H1 (cell line): Measurements from ENCODE around the gene SLC17A1. TPM values are rescaled to one million over a fixed set of nuclear protein-coding genes. Genes with fewer than 3 reads are reported as not detected.

Experiments
- CTCF ChIA-PET: fragments of 300-600 bp; sonication (Branson Sonifier 250); formaldehyde crosslinking; loops from one replicate; lab custom pipeline; 2021; ENCODE audit not compliant: partially characterized antibody; lab: Charles Lee
- POLR2A ChIA-PET: fragments of 300-600 bp; sonication (Branson Sonifier 250); formaldehyde crosslinking; loops from one replicate; lab custom pipeline; 2021; ENCODE audit warnings: inconsistent platforms; ENCODE audit not compliant: partially characterized antibody; lab: Charles Lee
- DNase-seq, 2 experiments: peaks; one replicate each; pipeline versions ENCODE4 v3.0.0 to v3.0.0-alpha.2; 2010 to 2022; ENCODE audit warnings: low spot score in 2 of 2, low read depth in 1 of 2, mixed read lengths in 1 of 2
- FAIRE-seq: peaks from 2 replicates; lab custom pipeline; 2011; peaks lifted over from hg19 to GRCh38; lab: Jason Lieb, UNC
- H2AFZ ChIP-seq: 2 replicates; pipeline ENCODE4 v1.8.1; 2012; ENCODE audit warnings: low read length, inconsistent platforms
- H2AK5ac ChIP-seq: 2 replicates; pipeline ENCODE4 v1.6.1; 2013; ENCODE audit warnings: low read depth, low read length
- H2BK120ac ChIP-seq: replicated peaks from 2 replicates; pipeline ENCODE3; 2013; ENCODE audit warnings: low read depth, low read length, inconsistent platforms
- H2BK12ac ChIP-seq: 2 replicates; pipeline ENCODE4 v1.6.1; 2013; ENCODE audit warnings: low read depth, low read length
- H2BK15ac ChIP-seq: 2 replicates; pipeline ENCODE4 v1.6.1; 2013; ENCODE audit warnings: low read length
- H2BK20ac ChIP-seq: 2 replicates; pipeline ENCODE4 v1.6.1; 2013; ENCODE audit warnings: low read length
- H2BK5ac ChIP-seq: 2 replicates; pipeline ENCODE4 v1.6.1; 2013; ENCODE audit warnings: low read depth, low read length
- H3K14ac ChIP-seq: 2 replicates; pipeline ENCODE4 v1.6.1; 2013; ENCODE audit warnings: inconsistent platforms; ENCODE audit not compliant: insufficient read length
- H3K18ac ChIP-seq: 2 replicates; pipeline ENCODE4 v1.6.1; 2013; ENCODE audit warnings: low read length; ENCODE audit errors: extremely low read depth
- H3K23ac ChIP-seq: 2 replicates; pipeline ENCODE4 v1.6.1; 2013; ENCODE audit warnings: inconsistent platforms; ENCODE audit not compliant: insufficient read length
- H3K23me2 ChIP-seq: 2 replicates; pipeline ENCODE4 v1.6.1; 2013; ENCODE audit warnings: low read depth, low read length
- H3K27ac ChIP-seq: 2 replicates; pipeline ENCODE4 v1.6.1; 2011; ENCODE audit warnings: low read depth, low read length, inconsistent platforms
- H3K27me3 ChIP-seq, 4 experiments: replicated peaks in 1 of 4; 1 replicate in 1 of 4; 2 replicates in 3 of 4; pipeline versions ENCODE4 v1.6.1 to v1.8.1; 2011 to 2013; ENCODE audit warnings: low read length in 3 of 4, mild to moderate bottlenecking in 3 of 4, inconsistent platforms in 2 of 4, mixed read lengths in 2 of 4, moderate library complexity in 1 of 4; ENCODE audit not compliant: control insufficient read depth in 3 of 4, insufficient read depth in 3 of 4; ENCODE audit errors: extremely low read depth in 1 of 4
- H3K36me3 ChIP-seq, 4 experiments: 2 replicates each; pipeline versions ENCODE4 v1.6.1 to v1.8.1; 2011 to 2013; ENCODE audit warnings: mild to moderate bottlenecking in 4 of 4, low read length in 3 of 4, moderate library complexity in 2 of 4, control low read depth in 1 of 4, inconsistent platforms in 1 of 4; ENCODE audit not compliant: insufficient read depth in 4 of 4, control insufficient read depth in 2 of 4
- H3K4ac ChIP-seq: replicated peaks from 2 replicates; pipeline ENCODE3; 2013; ENCODE audit warnings: low read length, low read depth, mixed read lengths, inconsistent platforms; ENCODE audit not compliant: insufficient read length
- H3K4me1 ChIP-seq, 4 experiments: replicated peaks in 1 of 4; 1 replicate in 1 of 4; 2 replicates in 3 of 4; pipeline versions ENCODE4 v1.6.1 to v1.8.1; 2011 to 2013; ENCODE audit warnings: low read length in 3 of 4, inconsistent platforms in 2 of 4, mixed read lengths in 1 of 4; ENCODE audit not compliant: insufficient read depth in 4 of 4, control insufficient read depth in 3 of 4
- H3K4me2 ChIP-seq, 2 experiments: 2 replicates each; pipeline versions ENCODE4 v1.6.1 to v1.8.1; 2011 to 2013; ENCODE audit warnings: low read depth in 2 of 2, low read length in 2 of 2, control low read depth in 1 of 2, inconsistent platforms in 1 of 2, mild to moderate bottlenecking in 1 of 2; ENCODE audit not compliant: insufficient read depth in 1 of 2
- H3K4me3 ChIP-seq, 4 experiments: fragments of 200-600, 300-600 bp in 1 of 4; sonication (generic), shearing (Covaris generic), sonication (Bioruptor Twin) in 1 of 4; 2 replicates each; pipeline versions ENCODE4 v1.5.1 to v1.8.1; 2011 to 2016; ENCODE audit warnings: low read length in 4 of 4, low read depth in 3 of 4, control low read depth in 2 of 4, inconsistent platforms in 2 of 4, mild to moderate bottlenecking in 2 of 4, mixed read lengths in 1 of 4, moderate library complexity in 1 of 4; ENCODE audit not compliant: insufficient read depth in 2 of 4; ENCODE audit errors: extremely low read depth in 1 of 4
- H3K56ac ChIP-seq: replicated peaks from 2 replicates; pipeline ENCODE3; 2013; ENCODE audit warnings: low read depth, mild to moderate bottlenecking, mixed read lengths, low read length, inconsistent platforms; ENCODE audit not compliant: insufficient read length
- H3K79me1 ChIP-seq: 2 replicates; pipeline ENCODE4 v1.6.1; 2013; ENCODE audit warnings: low read depth, low read length, control low read depth
- H3K79me2 ChIP-seq, 2 experiments: 2 replicates each; pipeline versions ENCODE4 v1.6.1 to v1.8.1; 2012 to 2013; ENCODE audit warnings: low read length in 2 of 2, mild to moderate bottlenecking in 2 of 2, inconsistent platforms in 1 of 2; ENCODE audit not compliant: insufficient read depth in 2 of 2, control insufficient read depth in 1 of 2
- H3K9ac ChIP-seq, 4 experiments: replicated peaks in 1 of 4; 1 replicate in 1 of 4; 2 replicates in 3 of 4; pipeline versions ENCODE4 v1.6.1 to v1.8.1; 2011 to 2013; ENCODE audit warnings: low read depth in 3 of 4, low read length in 3 of 4, control low read depth in 2 of 4, mild to moderate bottlenecking in 2 of 4, moderate library complexity in 2 of 4, inconsistent platforms in 1 of 4; ENCODE audit errors: extremely low read depth in 1 of 4
- H3K9me3 ChIP-seq, 2 experiments: 2 replicates each; pipeline versions ENCODE4 v1.6.1 to v1.8.1; 2012 to 2013; ENCODE audit warnings: mild to moderate bottlenecking in 2 of 2, moderate library complexity in 2 of 2, control low read depth in 1 of 2, inconsistent platforms in 1 of 2, low read depth in 1 of 2, low read length in 1 of 2, mixed read lengths in 1 of 2; ENCODE audit not compliant: insufficient read depth in 2 of 2
- H4K20me1 ChIP-seq, 2 experiments: replicated peaks in 1 of 2; 2 replicates each; pipeline versions ENCODE3 to v1.8.1; 2011 to 2013; ENCODE audit warnings: inconsistent platforms in 2 of 2, low read length in 2 of 2, mild to moderate bottlenecking in 1 of 2; ENCODE audit not compliant: insufficient read depth in 2 of 2, control insufficient read depth in 1 of 2
- H4K5ac ChIP-seq: 2 replicates; pipeline ENCODE4 v1.6.1; 2013; ENCODE audit warnings: low read length, low read depth, mixed read lengths, inconsistent platforms; ENCODE audit not compliant: insufficient read length
- H4K8ac ChIP-seq: 2 replicates; pipeline ENCODE4 v1.8.0; 2013; ENCODE audit warnings: mild to moderate bottlenecking, moderate library complexity, low read length, inconsistent platforms; ENCODE audit not compliant: insufficient read depth; ENCODE audit errors: extremely low read depth
- H4K91ac ChIP-seq: replicated peaks from 2 replicates; pipeline ENCODE3; 2013; ENCODE audit warnings: low read length, mixed read lengths, inconsistent platforms; ENCODE audit not compliant: insufficient read length
- CHD1 ChIP-seq: IDR thresholded peaks from 2 replicates; pipeline ENCODE4 v1.6.1; 2012; ENCODE audit warnings: low read depth, low read length, improper control_type of control experiment
- CHD2 ChIP-seq: IDR thresholded peaks from 2 replicates; pipeline ENCODE4 v1.6.1; 2012; ENCODE audit warnings: low read length, improper control_type of control experiment
- CTBP2 ChIP-seq: IDR thresholded peaks from 2 replicates; pipeline ENCODE4 v1.7.0; 2011; ENCODE audit warnings: borderline replicate concordance, mild to moderate bottlenecking, moderate library complexity, mixed read lengths, low read length; ENCODE audit not compliant: insufficient read depth, insufficient read length
- GABPA ChIP-seq: IDR thresholded peaks from 2 replicates; pipeline ENCODE4 v1.6.1; 2011; ENCODE audit warnings: mild to moderate bottlenecking, low read length, moderate library complexity, borderline replicate concordance; ENCODE audit not compliant: insufficient read depth
- RAD21 ChIP-seq, 2 experiments: IDR thresholded peaks in 1 of 2; conservative IDR thresholded peaks in 1 of 2; 2 replicates each; pipeline ENCODE4 v1.6.1; 2011; ENCODE audit warnings: low read depth in 2 of 2, low read length in 2 of 2, improper control_type of control experiment in 1 of 2, inconsistent platforms in 1 of 2, mild to moderate bottlenecking in 1 of 2, moderate library complexity in 1 of 2
- SRF ChIP-seq: IDR thresholded peaks from 2 replicates; pipeline ENCODE4 v1.6.1; 2011; ENCODE audit warnings: mild to moderate bottlenecking, low read depth, low read length, moderate library complexity
- WGBS, 2 experiments: shearing (Covaris generic) in 1 of 2; methylation state at CpG; one replicate each; pipeline versions ENCODE4 v1.1.6 to v1.1.7; 2013 to 2015; ENCODE audit warnings: low lambda C conversion rate in 2 of 2, mixed read lengths in 2 of 2, inconsistent platforms in 1 of 2, low coverage in 1 of 2, missing lambda C conversion rate in 1 of 2; ENCODE audit not compliant: insufficient replicate concordance in 2 of 2, insufficient coverage in 1 of 2, insufficient read length in 1 of 2; ENCODE audit errors: extremely low coverage in 1 of 2, missing lambda C conversion rate in 1 of 2; 5-methylcytosine and 5-hydroxymethylcytosine counted together
- polyA plus RNA-seq, 7 experiments: library from polyadenylated mRNA; depleted of rRNA in 3 of 7; stranded (reverse) in 5 of 7; unstranded in 2 of 7; fragments of >200 nt in 5 of 7; fragments of 200-250 nt in 2 of 7; gene quantifications; 1 replicate in 5 of 7; 2 replicates in 1 of 7; 4 replicates in 1 of 7; pipeline versions ENCODE4 v1.2.1 to v1.2.3, GENCODE V29; 2011 to 2013; ENCODE audit warnings: missing spikeins in 2 of 7, mixed read lengths in 2 of 7
- total RNA-seq: library from RNA; stranded (reverse); fragmentation: NEBNext Ultra II Directional; extraction: Animal tissue kit (Norgen Biotek cat#: 25700); gene quantifications from 2 replicates; pipeline ENCODE4 v1.2.1, GENCODE V29; 2021
- TF ChIP-seq, protein P1 (sequence below): IDR thresholded peaks from 2 replicates; pipeline ENCODE4 v1.6.1; 2011; ENCODE audit warnings: low read length, improper control_type of control experiment

SLC17A1 gene
- total and polyA plus RNA-seq, 2 of the 8 experiments (the other 6 are each of a cell fraction or from before 2014, with no cell fraction given) = not detected

DNA sequence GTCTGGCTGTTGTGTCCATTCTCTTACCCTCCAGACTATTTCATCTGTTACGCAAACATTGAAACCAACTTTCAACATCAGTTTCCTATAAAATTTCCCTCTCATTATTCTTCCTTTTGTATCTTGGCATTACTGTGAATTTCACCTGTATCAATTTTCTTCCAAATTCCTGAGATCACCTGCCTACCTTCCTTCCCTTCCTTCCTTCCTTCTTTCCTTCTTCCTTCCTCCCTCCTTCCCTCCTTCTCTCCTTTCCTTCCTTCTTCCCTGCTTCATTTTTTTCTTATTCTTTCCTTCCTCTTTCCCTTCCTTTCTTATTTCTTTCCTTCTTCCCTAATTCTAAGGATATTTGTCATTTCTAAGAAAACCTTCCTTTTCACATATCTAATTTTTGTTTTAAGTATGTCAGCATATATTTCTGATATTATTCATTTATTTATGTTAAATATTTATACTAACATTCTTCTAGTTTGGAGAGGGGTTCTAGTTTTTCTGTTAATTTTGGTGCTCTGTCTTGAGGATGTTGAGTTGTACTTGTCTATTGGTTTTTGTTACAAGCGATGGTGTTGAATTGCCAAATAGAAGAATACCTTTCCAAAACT is 47.0 kb upstream of the SLC17A1 start:
- Histone ChIP-seq H3K4me2 (no peak overlapping the region), H3K9ac (no peak overlapping the region), H2BK12ac (no peak overlapping the region), H3K27me3 (peaks cover 0 to 4% (median 0%) of the 10 kb centered on the region in 4 experiments; a peak in 1 of 7 replicates), H3K18ac (no peak overlapping the region), H3K79me2 (no peaks in the 10 kb centered on the region), H2AFZ (no peak overlapping the region), H4K5ac (no peak overlapping the region), H4K8ac (no peak overlapping the region), H3K23ac (no peak overlapping the region), H3K4me3 (no peak overlapping the region), H2BK120ac (no peak overlapping the region), H3K4me1 (no peaks in the 10 kb centered on the region; a peak in 1 of 7 replicates), H4K20me1 (no peaks in the 10 kb centered on the region), H2BK15ac (no peak overlapping the region), H3K4ac (no peak overlapping the region), H2BK20ac (no peak overlapping the region), H3K14ac (no peak overlapping the region), H3K79me1 (no peaks in the 10 kb centered on the region), H4K91ac (no peak overlapping the region), H3K36me3 (no peaks in the 10 kb centered on the region), H2AK5ac (no peak overlapping the region), H3K9me3 (no peaks in the 10 kb centered on the region), H3K27ac (no peak overlapping the region), H2BK5ac (no peak overlapping the region), H3K23me2 (no peaks in the 10 kb centered on the region; the same call in 1 of the 2 replicates), H3K56ac (no peak overlapping the region)
- no peak for DNase-seq
- 95% methylated on average over 2 of the region's 2 CpGs; no CpG with 5 or more reads in 1 of the 2 experiments for WGBS, 2 experiments
- ChIA-PET CTCF (interaction anchor here (0.7 to 1.2 kb wide), 3 partner anchors 12 to 153 kb away, joined by 3 to 5 read pairs (median 4); a partner anchor contains a TSS), POLR2A (no interaction called here)
- TF ChIP-seq CHD2 (no peak), RAD21 (IDR thresholded peaks at IDR 0.05 in 1 of 2, conservative IDR thresholded peaks at IDR 0.05 in 1 of 2; ENCODE audit: low read depth in 2 of 2, low read length in 2 of 2) (no peak), GABPA (no peak), SRF (no peak), CTBP2 (no peak), CHD1 (no peak)
- TF ChIP-seq, protein P1, sequence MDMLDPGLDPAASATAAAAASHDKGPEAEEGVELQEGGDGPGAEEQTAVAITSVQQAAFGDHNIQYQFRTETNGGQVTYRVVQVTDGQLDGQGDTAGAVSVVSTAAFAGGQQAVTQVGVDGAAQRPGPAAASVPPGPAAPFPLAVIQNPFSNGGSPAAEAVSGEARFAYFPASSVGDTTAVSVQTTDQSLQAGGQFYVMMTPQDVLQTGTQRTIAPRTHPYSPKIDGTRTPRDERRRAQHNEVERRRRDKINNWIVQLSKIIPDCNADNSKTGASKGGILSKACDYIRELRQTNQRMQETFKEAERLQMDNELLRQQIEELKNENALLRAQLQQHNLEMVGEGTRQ = no peak
- FAIRE-seq = no peak
